Stimulated activated CD4-positive, alpha-beta T cell treated with anti-CD3 and anti-CD28 coated beads, TNF-alpha, amount 100 ng/mL, for 24 hours (primary cell): ENCODE results near the gene CSRNP3.
"Not testable (repeated sequence)": the region's sequence is repeated elsewhere in the genome, so short reads cannot be mapped to it uniquely, and the experiment has no call there.

ENCODE experiments used
- DNase-seq, 3 experiments: peaks; one replicate each; pipeline ENCODE4 v3.0.0-alpha.2; 2020; ENCODE audit warnings: low read depth in 3 of 3

Gene CSRNP3

DNA sequence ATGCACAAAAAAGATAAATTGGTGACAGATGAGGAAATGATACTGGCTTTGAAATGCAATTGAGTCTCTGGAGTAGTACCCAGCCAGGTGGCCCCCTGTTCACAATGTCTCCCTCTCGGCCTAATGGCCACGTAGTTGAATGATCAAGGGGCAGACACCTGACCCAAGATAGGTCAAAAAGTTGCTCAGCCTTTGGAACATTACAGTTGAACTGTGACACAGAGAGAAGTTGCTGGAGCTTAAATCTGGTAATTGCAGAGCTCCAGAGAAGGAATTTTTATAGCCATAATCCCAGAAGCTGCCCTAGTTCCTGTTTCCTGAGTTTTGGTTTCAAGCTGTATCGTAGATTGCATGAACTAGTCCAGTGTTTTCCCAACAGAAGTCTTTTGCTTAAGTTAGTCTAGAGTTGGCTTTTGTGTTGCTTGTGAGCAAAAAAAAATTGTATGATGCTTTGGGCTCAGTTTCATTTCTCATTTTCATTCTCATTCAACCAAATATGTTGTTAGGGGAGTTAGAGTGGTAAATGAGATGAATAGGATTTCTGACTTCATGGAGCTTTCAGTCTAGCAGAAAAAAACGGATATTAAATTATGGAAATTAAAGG lies 117.9 kb downstream of the CSRNP3 start:
- no peak for DNase-seq

- DNase-seq: not testable (repeated sequence)
Observed at GRCh38 chr2:165590999-165591398, 121.5 kb downstream of the CSRNP3 start.

DNA sequence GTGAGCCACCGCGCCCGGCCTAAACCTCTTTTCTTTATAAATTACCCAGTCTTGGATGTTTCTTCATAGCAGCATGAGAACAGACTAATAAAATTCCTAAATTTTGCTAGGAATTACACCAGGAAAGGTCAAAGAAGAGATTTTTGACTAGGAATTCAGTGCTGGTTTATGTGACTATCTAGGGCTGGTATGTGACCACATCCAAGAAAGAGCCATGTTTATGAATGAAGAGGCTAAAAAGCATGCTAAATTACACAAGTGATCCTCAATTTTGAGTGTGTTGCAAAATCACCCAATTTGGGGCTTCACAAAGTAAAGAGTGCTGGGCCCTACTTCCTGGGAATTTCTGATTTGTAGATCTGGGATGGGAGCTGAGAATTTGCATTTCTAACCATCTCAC lies 123.6 kb downstream of the CSRNP3 start:
- DNase-seq: no peak

DNA sequence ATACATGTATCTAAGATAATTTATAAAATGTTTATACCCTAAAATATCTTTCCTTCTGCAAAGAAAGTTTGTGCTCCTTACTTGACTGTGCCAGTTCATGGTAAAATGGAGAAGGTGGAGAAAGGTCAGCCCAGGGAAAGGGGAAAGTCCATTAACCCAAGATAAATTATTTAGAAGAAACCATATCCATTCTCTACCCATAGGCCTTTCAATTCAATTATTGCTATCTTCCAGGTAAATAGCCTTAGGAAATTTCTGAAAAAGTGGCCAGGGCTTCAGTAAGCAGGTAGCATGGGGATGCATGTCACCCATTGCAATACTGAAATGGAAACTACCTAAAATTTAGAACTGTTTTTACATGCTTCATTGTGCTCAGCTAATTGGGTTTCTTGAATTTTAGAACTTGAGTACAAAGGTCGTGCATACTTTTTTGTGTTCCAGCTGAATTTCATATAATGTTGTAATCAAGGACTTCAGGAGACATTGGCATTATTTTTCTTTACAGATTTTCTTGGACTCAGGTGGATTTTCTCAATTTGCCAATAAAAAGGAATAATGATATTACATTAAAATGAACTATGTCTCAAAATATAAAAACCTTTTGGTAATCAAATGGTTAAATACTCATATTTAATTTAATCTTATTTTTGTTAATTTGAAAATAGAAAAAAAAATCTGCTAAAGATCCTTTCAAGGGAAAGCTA lies 124.9 kb downstream of the CSRNP3 start:
- DNase-seq: no peak

- DNase-seq: no peak
Observed at GRCh38 chr2:165594935-165595255, 125.4 kb downstream of the CSRNP3 start.

GRCh38 chr2:165596788-165597187 lies 127.3 kb downstream of the CSRNP3 start:
- DNase-seq: no peak

- no peak for DNase-seq
Observed at GRCh38 chr2:165601065-165601830, 131.8 kb downstream of the CSRNP3 start.

- DNase-seq: no peak
Observed at GRCh38 chr2:165601928-165602521, 132.5 kb downstream of the CSRNP3 start.

DNA sequence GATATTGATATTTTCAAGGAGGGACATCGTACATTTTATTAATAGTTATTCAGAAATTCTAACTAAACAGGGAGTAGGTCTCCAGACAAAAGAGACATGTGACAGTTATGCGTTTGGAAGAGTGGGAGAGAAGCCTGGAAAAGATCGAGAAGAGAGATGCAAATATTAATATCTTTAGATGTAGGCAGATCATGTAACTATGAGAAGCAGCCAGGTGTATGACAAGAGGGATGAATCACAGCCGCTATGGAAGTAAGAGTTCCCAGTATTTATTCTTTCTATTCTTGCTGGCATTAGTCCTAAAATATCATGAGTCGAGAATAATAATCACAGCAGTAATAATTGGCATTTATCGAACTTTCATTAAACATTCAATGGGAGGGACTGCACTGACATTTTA lies 140.2 kb downstream of the CSRNP3 start:
- DNase-seq: no peak

GRCh38 chr2:165610591-165611029 lies 141.1 kb downstream of the CSRNP3 start:
- no peak for DNase-seq

GRCh38 chr2:165617741-165618481 lies 148.4 kb downstream of the CSRNP3 start:
- no peak for DNase-seq

GRCh38 chr2:165618806-165619205 lies 149.3 kb downstream of the CSRNP3 start:
- DNase-seq: no peak

DNA sequence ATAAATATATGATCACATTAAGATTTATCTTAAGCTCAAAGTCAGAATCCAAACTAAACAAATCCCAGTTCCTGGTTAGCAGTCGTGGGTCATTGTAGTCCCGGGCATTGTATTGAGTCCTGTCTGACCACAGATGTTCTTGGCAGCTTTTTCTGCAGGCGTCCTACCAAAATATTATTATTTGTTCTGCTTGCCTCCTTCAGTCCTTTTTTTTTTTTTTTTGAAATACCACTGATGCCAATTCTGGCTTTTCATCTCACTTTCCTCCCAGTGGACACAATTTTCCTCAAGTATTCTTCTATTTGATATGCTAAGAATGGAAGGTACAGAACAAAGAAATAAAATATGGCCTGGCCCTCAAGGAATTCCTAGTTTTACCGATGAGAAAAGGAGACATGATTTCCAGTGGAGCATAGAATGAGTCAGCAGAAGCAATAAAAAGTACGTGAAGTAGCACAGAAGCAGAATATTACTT lies 151.6 kb downstream of the CSRNP3 start:
- DNase-seq: no peak

DNA sequence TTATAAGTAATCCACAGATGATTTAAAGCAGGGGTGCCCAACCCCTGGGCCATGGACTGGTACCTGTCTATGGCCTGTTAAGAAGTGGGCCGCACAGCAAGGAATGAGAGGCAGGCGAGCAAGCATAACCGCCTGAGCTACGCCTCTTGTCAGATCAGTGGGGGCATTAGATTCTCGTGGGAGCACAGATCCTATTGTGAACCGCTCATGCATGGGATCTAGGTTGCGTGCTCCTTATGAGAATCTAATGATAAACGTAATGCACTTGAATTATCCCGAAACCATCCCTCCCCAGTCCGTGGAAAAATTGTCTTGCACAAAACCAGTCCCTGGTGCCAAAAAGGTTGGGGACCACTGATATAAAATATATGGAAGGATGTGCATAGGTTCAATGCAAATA lies 153.7 kb downstream of the CSRNP3 start:
- no peak for DNase-seq

DNA sequence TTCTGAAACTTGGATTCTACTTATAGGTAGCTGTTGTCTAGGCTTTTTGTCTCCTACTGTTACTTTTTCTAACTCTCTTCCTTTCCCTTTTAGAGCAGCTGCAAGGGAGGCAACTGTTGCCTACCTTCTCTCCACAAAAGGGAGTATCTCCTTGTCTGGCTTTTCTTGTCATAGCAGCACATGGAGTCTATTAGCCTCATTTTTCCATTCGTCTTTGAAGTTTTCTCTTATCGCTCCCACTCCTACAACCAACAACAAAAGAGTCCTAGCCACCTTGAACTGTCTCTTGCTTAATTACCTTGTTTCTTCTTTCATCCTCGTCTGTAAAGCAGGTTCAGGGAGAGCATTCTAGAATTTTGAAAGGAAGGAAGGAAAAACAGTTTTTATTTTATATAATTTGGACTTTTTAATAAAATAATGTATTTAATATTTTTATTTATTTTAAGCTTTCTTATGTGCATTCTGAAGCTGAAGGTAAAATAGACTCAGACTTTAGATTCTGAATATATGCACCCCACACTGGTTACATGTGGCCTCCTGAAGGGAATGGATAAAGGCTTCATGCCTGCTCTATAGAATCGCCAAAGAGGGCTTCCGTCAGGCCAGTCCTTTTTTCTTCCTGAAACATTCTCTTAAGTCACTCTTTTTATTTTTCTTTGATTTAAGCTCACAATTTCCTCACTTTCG lies 154.4 kb downstream of the CSRNP3 start:
- DNase-seq: no peak

- no peak for DNase-seq
Observed at GRCh38 chr2:165624470-165624800, 154.9 kb downstream of the CSRNP3 start.

DNA sequence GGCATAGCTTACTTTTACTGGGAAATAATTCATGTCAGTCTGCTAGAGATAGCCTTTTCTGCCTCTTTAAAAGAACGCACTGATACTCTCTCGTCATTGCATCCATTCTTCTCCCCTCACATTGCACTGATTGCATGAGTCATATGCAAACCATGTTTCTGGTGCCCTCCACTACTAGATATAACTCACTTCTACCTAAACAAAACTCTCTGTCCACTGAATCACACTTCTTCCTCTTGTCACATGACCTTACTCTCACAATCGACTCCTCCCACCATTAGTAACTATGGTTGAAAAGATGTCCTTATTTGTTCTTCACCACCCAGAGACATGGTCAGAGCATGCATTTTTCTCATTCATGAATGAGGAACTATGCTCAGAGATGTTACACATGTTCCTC lies 158.0 kb downstream of the CSRNP3 start:
- no peak for DNase-seq

DNA sequence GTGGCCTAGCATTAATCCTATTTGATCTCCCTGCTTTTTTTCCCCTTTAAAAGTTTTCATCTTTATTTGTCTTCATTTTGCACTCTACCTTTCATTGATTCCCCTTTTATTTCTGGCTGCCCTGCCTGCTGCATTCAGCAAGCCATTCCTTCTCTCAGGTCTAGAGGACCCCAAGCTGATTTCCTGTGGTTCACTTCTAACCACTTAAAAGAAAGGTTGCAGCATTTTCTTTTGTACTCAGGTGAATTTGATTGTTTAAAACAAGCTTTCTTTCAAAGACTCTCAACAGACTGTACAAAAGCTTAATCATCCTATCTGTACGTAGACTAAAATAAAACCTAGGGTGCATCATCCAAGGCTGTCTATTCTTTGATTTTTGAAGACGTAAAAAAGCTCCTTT lies 160.3 kb downstream of the CSRNP3 start:
- DNase-seq: no peak

DNA sequence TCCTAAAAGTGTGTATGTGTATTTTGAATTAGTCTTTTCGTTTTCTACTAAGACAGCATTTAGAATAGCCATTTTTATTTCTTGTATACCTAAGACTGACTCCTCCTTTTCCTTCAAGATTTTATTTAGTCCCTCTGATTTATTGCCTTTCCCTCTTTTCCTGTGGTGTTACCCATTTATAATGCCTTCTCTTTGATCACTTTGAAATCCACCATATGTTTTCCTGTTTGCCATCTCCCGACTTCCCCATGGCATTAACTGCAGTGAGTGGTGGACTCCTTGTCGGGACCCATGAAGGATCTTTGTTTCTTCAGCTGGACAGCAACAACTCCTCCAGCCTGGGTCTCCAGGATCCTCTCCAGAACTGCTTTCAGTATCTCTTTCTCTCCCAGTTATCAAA lies 160.7 kb downstream of the CSRNP3 start:
- no peak for DNase-seq

DNA sequence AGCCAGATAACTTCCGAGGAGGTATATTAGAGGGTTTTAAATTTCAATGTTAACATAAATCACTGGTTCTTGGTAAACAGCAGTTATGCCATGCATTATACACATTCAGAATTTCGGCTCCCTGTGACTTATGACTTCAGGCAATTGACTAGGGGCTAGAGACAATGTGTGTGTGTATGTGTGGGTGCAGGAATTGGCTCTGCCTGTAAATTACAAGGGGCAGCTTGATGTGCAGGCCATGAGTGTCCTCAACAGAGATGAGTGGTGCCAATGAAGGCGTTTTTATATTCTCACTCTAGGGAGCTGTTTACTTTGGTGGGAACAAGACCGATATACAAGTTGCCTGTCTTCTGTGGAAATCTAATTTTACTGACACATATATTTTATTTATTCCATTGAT lies 161.6 kb downstream of the CSRNP3 start:
- no peak for DNase-seq

DNA sequence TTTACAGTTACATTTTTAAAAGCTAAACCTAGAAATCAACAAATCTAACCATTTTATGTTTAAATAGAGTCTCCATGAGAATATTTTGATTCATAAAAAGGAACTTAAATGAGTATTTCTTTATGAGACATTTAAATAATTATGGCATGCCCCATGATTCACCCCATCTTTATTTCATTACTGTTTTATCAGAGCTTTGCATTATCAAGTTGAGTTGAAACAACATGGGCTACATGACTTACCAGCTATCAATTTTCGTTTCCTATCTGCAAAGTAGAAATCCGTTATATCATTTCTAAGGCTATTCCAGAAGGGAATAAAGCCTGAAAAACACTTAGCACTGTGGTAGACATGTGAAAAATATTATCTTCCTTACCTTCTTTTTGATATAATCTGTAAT lies 163.1 kb downstream of the CSRNP3 start:
- no peak for DNase-seq
